HepG2 (cell line): ENCODE measurements around the gene POMP.

Experiments used
- ATF3 ChIP-seq: sonication (generic); formaldehyde crosslinking; IDR thresholded peaks from 2 replicates; pipeline ENCODE4 v1.4.0; 2020; ENCODE audit warnings: missing genetic modification reagents
- POLR2AphosphoS5 ChIP-seq: IDR thresholded peaks from 2 replicates; pipeline ENCODE4 v1.6.1; 2012; ENCODE audit warnings: low read depth, low read length
- SMARCC2 ChIP-seq: fragments of 450-650 bp; IDR thresholded peaks from 2 replicates; pipeline ENCODE4 v1.6.1; 2017; ENCODE audit warnings: antibody characterized with exemption, mild to moderate bottlenecking
- THYN1 ChIP-seq: sonication (generic); formaldehyde crosslinking; IDR thresholded peaks from 2 replicates; pipeline ENCODE4 v1.8.1; 2023; ENCODE audit warnings: low read depth, mild to moderate bottlenecking, moderate library complexity, missing genetic modification reagents, borderline replicate concordance
- ZBTB43 ChIP-seq: sonication (generic); formaldehyde crosslinking; conservative IDR thresholded peaks from 2 replicates; pipeline ENCODE4 v1.4.0; 2020; ENCODE audit warnings: missing genetic modification reagents

GRCh38 chr13:28678809-28679208 lies 19.9 kb downstream of the POMP start:
- TF ChIP-seq ZBTB43 (CRISPR knock-in tag) = no peak
- TF ChIP-seq THYN1 (CRISPR knock-in tag) = no peak
- TF ChIP-seq POLR2AphosphoS5 = no peak
- TF ChIP-seq SMARCC2 = no peak
- no peak for TF ChIP-seq ATF3 (CRISPR knock-in tag)
